Measurements from ENCODE around the gene PLAU. TPM values are rescaled to one million over a fixed set of nuclear protein-coding genes. Genes with fewer than 3 reads are reported as not detected.

Gene PLAU
- total and polyA plus RNA-seq, 9 of the 15 experiments (the other 6 are each of a cell fraction or from before 2014, with no cell fraction given), result 2.1 to 16.9 (median 3.3) TPM

- TF ChIP-seq DDX20 (tag; IDR thresholded peaks at IDR 0.05; ENCODE audit: low read depth) (no peak), SMAD1 (IDR thresholded peaks at IDR 0.05; ENCODE audit: low read depth, low read length, partially characterized antibody) (no peak), ZNF639 (CRISPR knock-in tag; conservative IDR thresholded peaks at IDR 0.05 in 1 of 2, IDR thresholded peaks at IDR 0.05 in 1 of 2) (no peak), C11orf30 (IDR thresholded peaks at IDR 0.05; ENCODE audit: low read depth) (no peak), NR2C1 (IDR thresholded peaks at IDR 0.05) (no peak), NR2C1 (tag; IDR thresholded peaks at IDR 0.05) (no peak), CEBPZ (IDR thresholded peaks at IDR 0.05; ENCODE audit: borderline replicate concordance, low read depth, low read length) (no peak)
These were observed 13.2 kb upstream of the PLAU start (continued) for GRCh38 chr10:73897693-73898092.

Measured in K562 (cell line).